Panc1 (cell line): ENCODE data around the gene BRSK1. TPM values are rescaled to one million over a fixed set of nuclear protein-coding genes. Genes with fewer than 3 reads are reported as not detected.

Source experiments
- ATAC-seq: fragments of 200-7000 bp; cut with Tn5 transposase; 2 replicates; pipeline ENCODE4 v1.9.1; 2020; ENCODE audit warnings: mild to moderate bottlenecking, moderate library complexity
- BruUV-seq: library from RNA; stranded (reverse); fragments of 400-500 nt; replicated peaks from 2 replicates; lab custom pipeline; 2021; lab: Mats Ljungman, UMichigan
- CTCF ChIA-PET: fragments of 300-600 bp; sonication (Branson Sonifier 250); formaldehyde crosslinking; loops from one replicate; lab custom pipeline; 2022; ENCODE audit warnings: antibody characterized with exemption; lab: Charles Lee
- POLR2A ChIA-PET: fragments of 300-600 bp; sonication (Branson Sonifier 250); formaldehyde crosslinking; loops from one replicate; lab custom pipeline; 2022; ENCODE audit warnings: antibody characterized with exemption; lab: Charles Lee
- DNase-seq: peaks from one replicate; pipeline ENCODE4 v3.0.0-alpha.2; 2010; ENCODE audit warnings: low read depth, low spot score
- H3K27ac ChIP-seq: 2 replicates; pipeline ENCODE4 v1.5.1; 2011; ENCODE audit warnings: mild to moderate bottlenecking, low read length, inconsistent platforms
- H3K27me3 ChIP-seq: fragments of 200-500 bp; sonication (Bioruptor generic); 2 replicates; pipeline ENCODE4 v1.6.0; 2014; ENCODE audit warnings: low read length, inconsistent platforms; ENCODE audit not compliant: control insufficient read depth, insufficient read depth
- H3K36me3 ChIP-seq: fragments of 200-500 bp; sonication (Bioruptor generic); 2 replicates; pipeline ENCODE4 v1.5.1; 2014; ENCODE audit warnings: inconsistent platforms, mild to moderate bottlenecking, low read length, moderate library complexity; ENCODE audit not compliant: control insufficient read depth, insufficient read depth
- H3K4me1 ChIP-seq: 2 replicates; pipeline ENCODE4 v1.5.1; 2011; ENCODE audit warnings: inconsistent platforms, mild to moderate bottlenecking, low read length, moderate library complexity; ENCODE audit not compliant: control insufficient read depth, insufficient read depth
- H3K4me3 ChIP-seq, 2 experiments: 2 replicates each; pipeline ENCODE4 v1.5.1; 2011 to 2012; ENCODE audit warnings: low read depth in 2 of 2, low read length in 2 of 2, mild to moderate bottlenecking in 2 of 2, inconsistent platforms in 1 of 2, moderate library complexity in 1 of 2
- H3K9me3 ChIP-seq: fragments of 200-500 bp; sonication (Bioruptor generic); 2 replicates; pipeline ENCODE4 v1.5.1; 2014; ENCODE audit warnings: low read depth, mild to moderate bottlenecking, inconsistent platforms, low read length, moderate library complexity; ENCODE audit not compliant: control insufficient read depth, insufficient read depth
- POLR2AphosphoS5 ChIP-seq: IDR thresholded peaks from 2 replicates; pipeline ENCODE4 v1.6.1; 2012; ENCODE audit warnings: mild to moderate bottlenecking, low read depth, low read length, moderate library complexity
- REST ChIP-seq, 2 experiments: IDR thresholded peaks; 2 replicates each; pipeline ENCODE4 v1.6.1; 2011 to 2012; ENCODE audit warnings: low read depth in 2 of 2, control low read depth in 1 of 2, low read length in 1 of 2, mild to moderate bottlenecking in 1 of 2, moderate library complexity in 1 of 2; ENCODE audit not compliant: insufficient read depth in 1 of 2
- SIN3A ChIP-seq: IDR thresholded peaks from 2 replicates; pipeline ENCODE4 v1.6.1; 2012; ENCODE audit warnings: low read depth, mild to moderate bottlenecking, low read length, moderate library complexity, borderline replicate concordance; ENCODE audit not compliant: insufficient read depth
- TCF7L2 ChIP-seq: IDR thresholded peaks from 2 replicates; pipeline ENCODE4 v1.6.1; 2011; ENCODE audit warnings: mild to moderate bottlenecking, low read depth, low read length, inconsistent platforms
- in situ Hi-C: cut with HindIII; loops from 2 replicates; pipeline ENCODE4 v1.10.0; 2016; ENCODE audit warnings: low sequenced_read_pairs, low pct_unique_long_range_greater_than_20kb
- intact Hi-C: fragments of 100-400 bp; cut with micrococcal nuclease; formaldehyde crosslinking; loops from one replicate; pipeline ENCODE4 v1.10.0; 2022; ENCODE audit not compliant: unreplicated experiment
- total RNA-seq: library from RNA; stranded (reverse); gene quantifications from one replicate; pipeline ENCODE4 v1.2.1, GENCODE V29; 2021; ENCODE audit not compliant: unreplicated experiment
- TF ChIP-seq, protein P1 (sequence below): fragments of 450-650 bp; IDR thresholded peaks from 2 replicates; pipeline ENCODE4 v1.5.1; 2017; ENCODE audit warnings: mild to moderate bottlenecking

Gene BRSK1
- total RNA-seq, 1 experiment from 2014 or later = 7.9 TPM

- ChIA-PET CTCF (interaction anchor here (0.7 to 2.6 kb wide), 4 partner anchors 37 to 202 kb away, joined by 4 to 16 read pairs (median 8); partner anchors contain the start of gene KMT5C), POLR2A (interaction anchor here (0.6 to 1.5 kb wide), 2 partner anchors 37 to 39 kb away, joined by 3 to 11 read pairs; partner anchors contain the start of gene KMT5C)
- peak overlapping the region; percentile 75 for H3K27ac ChIP-seq
- intact Hi-C loops (no loop called here), in situ Hi-C loops (no loop called here)
- no peaks in the 10 kb centered on the region for H3K27me3 ChIP-seq
- peaks cover 8% of the 10 kb centered on the region for H3K4me1 ChIP-seq
- ATAC-seq (no peak), DNase-seq (no peak)
- no peaks in the 10 kb centered on the region for H3K36me3 ChIP-seq
- TSS peak; percentile 76 for BruUV-seq
- peak overlapping the region; percentile 47 to 80 for H3K4me3 ChIP-seq
- TF ChIP-seq, protein P1, sequence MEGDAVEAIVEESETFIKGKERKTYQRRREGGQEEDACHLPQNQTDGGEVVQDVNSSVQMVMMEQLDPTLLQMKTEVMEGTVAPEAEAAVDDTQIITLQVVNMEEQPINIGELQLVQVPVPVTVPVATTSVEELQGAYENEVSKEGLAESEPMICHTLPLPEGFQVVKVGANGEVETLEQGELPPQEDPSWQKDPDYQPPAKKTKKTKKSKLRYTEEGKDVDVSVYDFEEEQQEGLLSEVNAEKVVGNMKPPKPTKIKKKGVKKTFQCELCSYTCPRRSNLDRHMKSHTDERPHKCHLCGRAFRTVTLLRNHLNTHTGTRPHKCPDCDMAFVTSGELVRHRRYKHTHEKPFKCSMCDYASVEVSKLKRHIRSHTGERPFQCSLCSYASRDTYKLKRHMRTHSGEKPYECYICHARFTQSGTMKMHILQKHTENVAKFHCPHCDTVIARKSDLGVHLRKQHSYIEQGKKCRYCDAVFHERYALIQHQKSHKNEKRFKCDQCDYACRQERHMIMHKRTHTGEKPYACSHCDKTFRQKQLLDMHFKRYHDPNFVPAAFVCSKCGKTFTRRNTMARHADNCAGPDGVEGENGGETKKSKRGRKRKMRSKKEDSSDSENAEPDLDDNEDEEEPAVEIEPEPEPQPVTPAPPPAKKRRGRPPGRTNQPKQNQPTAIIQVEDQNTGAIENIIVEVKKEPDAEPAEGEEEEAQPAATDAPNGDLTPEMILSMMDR = no peak
- TF ChIP-seq SIN3A (no peak), REST (IDR thresholded peaks at IDR 0.05; ENCODE audit: insufficient read depth in 1 of 2, low read depth in 2 of 2, low read length in 1 of 2) (no peak), TCF7L2 (no peak), POLR2AphosphoS5 (no peak)
- H3K9me3 ChIP-seq = no peaks in the 10 kb centered on the region
Observed at GRCh38 chr19:55302318-55302703, 18.5 kb downstream of the BRSK1 start.

DNA sequence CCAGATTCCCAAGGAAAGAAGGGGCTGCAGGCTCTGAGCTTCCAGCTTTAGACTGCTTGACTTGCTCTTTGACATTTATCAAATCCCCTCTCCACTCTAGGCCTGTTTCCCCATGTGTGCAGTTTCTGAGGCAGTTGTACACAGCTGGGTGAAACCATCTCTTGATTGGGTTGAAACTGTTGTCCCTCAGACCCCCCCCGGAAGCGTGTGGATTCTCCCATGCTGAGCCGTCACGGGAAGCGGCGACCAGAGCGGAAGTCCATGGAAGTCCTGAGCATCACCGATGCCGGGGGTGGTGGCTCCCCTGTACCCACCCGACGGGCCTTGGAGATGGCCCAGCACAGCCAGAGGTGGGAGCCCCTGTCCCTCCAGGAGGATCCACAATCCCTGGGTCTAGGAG, 19.7 kb downstream of the BRSK1 start:
- BruUV-seq = no TSS peak
- no peak for DNase-seq
- Histone ChIP-seq H3K9me3 (no peaks in the 10 kb centered on the region), H3K27ac (no peak overlapping the region), H3K36me3 (no peaks in the 10 kb centered on the region), H3K27me3 (no peaks in the 10 kb centered on the region), H3K4me1 (peaks cover 8% of the 10 kb centered on the region), H3K4me3 (no peak overlapping the region)
- intact Hi-C loops (no loop called here), in situ Hi-C loops (no loop called here)
- ChIA-PET CTCF (no interaction called here), POLR2A (interaction anchor here (0.6 to 1.4 kb wide), 2 partner anchors 24 to 36 kb away, joined by 6 to 7 read pairs; partner anchors contain the start of gene KMT5C)
- ATAC-seq = no peak
- TF ChIP-seq SIN3A (no peak), REST (IDR thresholded peaks at IDR 0.05; ENCODE audit: insufficient read depth in 1 of 2, low read depth in 2 of 2, low read length in 1 of 2) (no peak), POLR2AphosphoS5 (no peak), TCF7L2 (no peak)
- TF ChIP-seq, protein P1 = no peak
